ACHN (cell line): ENCODE data around the gene PSMA1.
"Not testable (repeated sequence)": the region's sequence is repeated elsewhere in the genome, so short reads cannot be mapped to it uniquely, and the experiment has no call there.

Source experiments
- DNase-seq: peaks from one replicate; pipeline ENCODE4 v3.0.0-alpha.2; 2015
- in situ Hi-C: cut with HindIII; loops from 2 replicates; pipeline ENCODE4 v1.10.0; 2017; ENCODE audit warnings: low sequenced_read_pairs, low pct_ligation_motif_present, low pct_unique_long_range_greater_than_20kb

Gene PSMA1

GRCh38 chr11:14519917-14520746, at the start of gene PSMA1:
TSS of gene PSMA1 (minus strand) at chr11:14520386. CDS start at chr11:14520299, 87 bp downstream.
- in situ Hi-C loops = no loop called here
- peak; percentile 94 for DNase-seq

- DNase-seq, in situ Hi-C loops: not testable (repeated sequence)
These were observed 49.3 kb upstream of the PSMA1 start for GRCh38 chr11:14569516-14569915.

GRCh38 chr11:14567064-14567651, 47.0 kb upstream of the PSMA1 start:
- in situ Hi-C loops = no loop called here

GRCh38 chr11:14566331-14567063, 46.3 kb upstream of the PSMA1 start:
- in situ Hi-C loops = no loop called here
- no peak for DNase-seq

More at GRCh38 chr11:14567064-14567651, 47.0 kb upstream of the PSMA1 start:
- DNase-seq = no peak

GRCh38 chr11:14565845-14566244, 45.7 kb upstream of the PSMA1 start:
- in situ Hi-C loops = no loop called here

GRCh38 chr11:14555818-14556217, 35.6 kb upstream of the PSMA1 start:
- no peak for DNase-seq
- in situ Hi-C loops = no loop called here

More at GRCh38 chr11:14565845-14566244, 45.7 kb upstream of the PSMA1 start:
- DNase-seq = no peak

GRCh38 chr11:14554959-14555358, 34.8 kb upstream of the PSMA1 start:
- in situ Hi-C loops = no loop called here
- no peak for DNase-seq

- DNase-seq = no peak
- in situ Hi-C loops = no loop called here
These were observed 31.9 kb upstream of the PSMA1 start for GRCh38 chr11:14552089-14552488.

GRCh38 chr11:14551380-14551779, 31.2 kb upstream of the PSMA1 start:
- in situ Hi-C loops = no loop called here
- DNase-seq = no peak

GRCh38 chr11:14549891-14550290, 29.7 kb upstream of the PSMA1 start:
- in situ Hi-C loops = no loop called here
- DNase-seq = no peak

GRCh38 chr11:14547440-14547839, 27.3 kb upstream of the PSMA1 start:
- DNase-seq = no peak
- in situ Hi-C loops = no loop called here

GRCh38 chr11:14546672-14547071, 26.5 kb upstream of the PSMA1 start:
- in situ Hi-C loops = no loop called here
- no peak for DNase-seq

- in situ Hi-C loops = no loop called here
- DNase-seq = no peak
These were observed 24.4 kb upstream of the PSMA1 start for GRCh38 chr11:14544611-14545010.

- no peak for DNase-seq
- in situ Hi-C loops = no loop called here
These were observed 23.1 kb upstream of the PSMA1 start for GRCh38 chr11:14543260-14543659.

- DNase-seq = no peak
- in situ Hi-C loops = no loop called here
These were observed 22.1 kb upstream of the PSMA1 start for GRCh38 chr11:14542324-14542723.

GRCh38 chr11:14541192-14541947, 21.2 kb upstream of the PSMA1 start:
- in situ Hi-C loops = no loop called here
- no peak for DNase-seq

- DNase-seq = no peak
- in situ Hi-C loops = no loop called here
These were observed 19.8 kb upstream of the PSMA1 start for GRCh38 chr11:14539982-14540421.

GRCh38 chr11:14538926-14539554, 18.9 kb upstream of the PSMA1 start:
- in situ Hi-C loops = no loop called here
- no peak for DNase-seq
